Neural cell (in vitro differentiated cells): Measurements from ENCODE around the gene CREBBP.

Experiments
- RAD21 ChIP-seq: fragments of 450-650 bp; conservative IDR thresholded peaks from 2 replicates; pipeline ENCODE4 v1.6.1; 2014; ENCODE audit warnings: antibody characterized with exemption, mild to moderate bottlenecking, moderate library complexity
- SMC3 ChIP-seq: fragments of 450-650 bp; conservative IDR thresholded peaks from 2 replicates; pipeline ENCODE4 v1.6.1; 2014; ENCODE audit warnings: antibody characterized with exemption, mild to moderate bottlenecking, moderate library complexity; ENCODE audit not compliant: poor library complexity
- TAF1 ChIP-seq: IDR thresholded peaks from 2 replicates; pipeline ENCODE4 v1.6.1; 2012; ENCODE audit warnings: low read depth
- TF ChIP-seq, protein P1 (sequence below): fragments of 450-650 bp; IDR thresholded peaks from 2 replicates; pipeline ENCODE4 v1.5.1; 2014; ENCODE audit warnings: antibody characterized with exemption, mild to moderate bottlenecking, moderate library complexity; ENCODE audit not compliant: poor library complexity, severe bottlenecking

DNA sequence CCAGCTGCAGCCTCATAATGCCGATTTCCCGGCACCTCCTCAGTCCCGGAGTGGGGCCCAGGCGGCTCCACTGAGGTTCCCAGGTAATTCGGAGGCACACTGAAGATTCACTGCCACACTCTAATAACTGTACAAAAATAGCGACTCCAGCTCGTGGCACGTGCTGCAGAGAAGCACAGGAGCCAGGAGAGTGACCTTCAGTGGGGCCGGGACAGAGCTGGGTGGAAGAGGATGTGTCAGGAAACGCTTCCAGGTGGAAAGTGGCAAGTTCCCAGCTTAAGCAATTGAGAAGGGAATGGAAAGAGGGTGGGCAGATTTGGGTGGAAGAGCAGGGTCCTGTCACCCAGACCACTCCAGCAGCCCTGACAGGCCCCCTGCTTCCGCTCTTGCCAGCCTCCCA lies 160.1 kb downstream of the CREBBP start:
- TF ChIP-seq, protein P1, sequence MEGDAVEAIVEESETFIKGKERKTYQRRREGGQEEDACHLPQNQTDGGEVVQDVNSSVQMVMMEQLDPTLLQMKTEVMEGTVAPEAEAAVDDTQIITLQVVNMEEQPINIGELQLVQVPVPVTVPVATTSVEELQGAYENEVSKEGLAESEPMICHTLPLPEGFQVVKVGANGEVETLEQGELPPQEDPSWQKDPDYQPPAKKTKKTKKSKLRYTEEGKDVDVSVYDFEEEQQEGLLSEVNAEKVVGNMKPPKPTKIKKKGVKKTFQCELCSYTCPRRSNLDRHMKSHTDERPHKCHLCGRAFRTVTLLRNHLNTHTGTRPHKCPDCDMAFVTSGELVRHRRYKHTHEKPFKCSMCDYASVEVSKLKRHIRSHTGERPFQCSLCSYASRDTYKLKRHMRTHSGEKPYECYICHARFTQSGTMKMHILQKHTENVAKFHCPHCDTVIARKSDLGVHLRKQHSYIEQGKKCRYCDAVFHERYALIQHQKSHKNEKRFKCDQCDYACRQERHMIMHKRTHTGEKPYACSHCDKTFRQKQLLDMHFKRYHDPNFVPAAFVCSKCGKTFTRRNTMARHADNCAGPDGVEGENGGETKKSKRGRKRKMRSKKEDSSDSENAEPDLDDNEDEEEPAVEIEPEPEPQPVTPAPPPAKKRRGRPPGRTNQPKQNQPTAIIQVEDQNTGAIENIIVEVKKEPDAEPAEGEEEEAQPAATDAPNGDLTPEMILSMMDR, result no peak
- TF ChIP-seq RAD21, result no peak
- no peak for TF ChIP-seq TAF1
- TF ChIP-seq SMC3, result no peak
